Osteoblast (primary cell): ENCODE data around the gene ACTRT2. TPM values are rescaled to one million over a fixed set of nuclear protein-coding genes. Genes with fewer than 3 reads are reported as not detected.

Experiments used
- DNase-seq: peaks from one replicate; pipeline ENCODE4 v3.0.0; 2011; ENCODE audit warnings: low spot score, mixed read lengths; ENCODE audit not compliant: insufficient read length; ENCODE audit errors: missing footprints
- H2AFZ ChIP-seq: 2 replicates; pipeline ENCODE4 v1.6.0; 2011; ENCODE audit warnings: mild to moderate bottlenecking, low read length
- H3K27ac ChIP-seq: 2 replicates; pipeline ENCODE4 v1.5.1; 2011; ENCODE audit warnings: mild to moderate bottlenecking, low read depth, low read length, moderate library complexity
- H3K27me3 ChIP-seq: 2 replicates; pipeline ENCODE4 v1.6.0; 2012; ENCODE audit warnings: mild to moderate bottlenecking, control low read depth, inconsistent platforms, low read length, moderate library complexity; ENCODE audit not compliant: insufficient read depth
- H3K36me3 ChIP-seq: 2 replicates; pipeline ENCODE4 v1.5.1; 2011; ENCODE audit warnings: mild to moderate bottlenecking, low read length, control low read depth, moderate library complexity; ENCODE audit not compliant: insufficient read depth
- H3K4me1 ChIP-seq: 2 replicates; pipeline ENCODE4 v1.5.1; 2011; ENCODE audit warnings: mild to moderate bottlenecking, low read length, control low read depth, moderate library complexity; ENCODE audit not compliant: insufficient read depth
- H3K4me2 ChIP-seq: 2 replicates; pipeline ENCODE4 v1.6.0; 2011; ENCODE audit warnings: mild to moderate bottlenecking, low read length; ENCODE audit not compliant: insufficient read depth
- H3K4me3 ChIP-seq: fragments of 200-600 bp; sonication (generic); 3 replicates; pipeline ENCODE4 v1.5.1; 2012; ENCODE audit warnings: mild to moderate bottlenecking, low read length, inconsistent platforms; ENCODE audit not compliant: insufficient read depth
- H3K79me2 ChIP-seq: 2 replicates; pipeline ENCODE4 v1.6.0; 2012; ENCODE audit warnings: mild to moderate bottlenecking, low read length, control low read depth, inconsistent platforms; ENCODE audit not compliant: insufficient read depth
- H3K9me3 ChIP-seq: 2 replicates; pipeline ENCODE4 v1.5.1; 2011; ENCODE audit warnings: low read depth, low read length, control low read depth
- H4K20me1 ChIP-seq: 2 replicates; pipeline ENCODE4 v1.6.0; 2012; ENCODE audit warnings: mild to moderate bottlenecking, low read length, control low read depth; ENCODE audit not compliant: insufficient read depth
- total RNA-seq: library from RNA; depleted of rRNA; stranded (reverse); fragments of >200 nt; gene quantifications from 2 replicates; pipeline ENCODE4 v1.2.3, GENCODE V29; 2012
- TF ChIP-seq, protein P1 (sequence below): IDR thresholded peaks from 2 replicates; pipeline ENCODE4 v1.5.1; 2011; ENCODE audit warnings: mild to moderate bottlenecking, low read depth, low read length, moderate library complexity; ENCODE audit errors: extremely low read depth

ACTRT2 gene
- total RNA-seq, 1 donor = not detected

DNA sequence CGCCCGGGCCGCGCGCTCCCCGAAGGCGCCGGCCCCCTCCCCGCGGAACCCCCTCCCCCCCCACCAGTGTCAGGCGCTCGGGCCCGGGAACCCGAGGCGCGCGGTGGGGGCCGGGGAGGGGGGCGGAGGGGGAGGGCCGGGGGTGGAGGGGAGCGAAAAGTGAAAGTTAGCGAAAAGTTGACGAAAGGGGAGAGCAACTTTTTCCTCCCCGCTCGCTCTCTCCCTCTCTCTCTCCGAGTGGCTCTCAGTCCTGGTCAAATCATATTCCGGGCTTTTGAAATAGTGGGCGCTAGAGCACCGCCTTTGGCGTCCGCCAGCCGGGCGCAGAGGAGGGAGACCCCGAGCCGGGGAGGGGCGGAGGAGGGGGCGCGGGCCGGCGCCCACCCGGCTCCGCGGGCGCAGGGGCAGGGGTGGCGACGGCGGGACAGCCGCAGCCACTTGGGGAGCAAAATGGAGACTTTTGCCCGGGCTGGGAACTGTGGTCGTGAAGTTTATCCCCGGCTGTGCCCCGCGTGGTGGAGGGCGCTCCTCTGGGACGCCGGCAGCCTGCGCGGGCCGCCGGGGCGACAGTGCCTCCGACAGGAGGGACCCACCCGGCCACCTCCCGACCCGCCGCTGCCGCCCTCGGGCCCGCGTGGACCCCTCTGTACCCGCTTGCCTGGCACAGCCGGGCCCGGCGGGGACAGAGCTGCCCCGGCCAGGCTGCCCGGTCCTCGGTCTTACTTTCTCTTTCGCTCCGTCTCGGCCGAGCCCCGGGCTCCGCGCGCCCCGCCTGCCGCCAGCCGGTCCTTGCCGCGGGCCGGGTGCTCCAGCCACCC is 48.4 kb downstream of the ACTRT2 start:
- peaks cover 13% of the 10 kb centered on the region for H4K20me1 ChIP-seq
- no peaks in the 10 kb centered on the region for H3K9me3 ChIP-seq
- DNase-seq = peak; percentile 99
- no peaks in the 10 kb centered on the region for H3K36me3 ChIP-seq
- H3K4me3 ChIP-seq = peak overlapping the region; percentile 80
- no peaks in the 10 kb centered on the region for H3K4me1 ChIP-seq
- no peak overlapping the region for H2AFZ ChIP-seq
- H3K27ac ChIP-seq = no peak overlapping the region
- H3K4me2 ChIP-seq = peak overlapping the region; percentile 70
- peaks cover 5% of the 10 kb centered on the region for H3K27me3 ChIP-seq
- TF ChIP-seq, protein P1, sequence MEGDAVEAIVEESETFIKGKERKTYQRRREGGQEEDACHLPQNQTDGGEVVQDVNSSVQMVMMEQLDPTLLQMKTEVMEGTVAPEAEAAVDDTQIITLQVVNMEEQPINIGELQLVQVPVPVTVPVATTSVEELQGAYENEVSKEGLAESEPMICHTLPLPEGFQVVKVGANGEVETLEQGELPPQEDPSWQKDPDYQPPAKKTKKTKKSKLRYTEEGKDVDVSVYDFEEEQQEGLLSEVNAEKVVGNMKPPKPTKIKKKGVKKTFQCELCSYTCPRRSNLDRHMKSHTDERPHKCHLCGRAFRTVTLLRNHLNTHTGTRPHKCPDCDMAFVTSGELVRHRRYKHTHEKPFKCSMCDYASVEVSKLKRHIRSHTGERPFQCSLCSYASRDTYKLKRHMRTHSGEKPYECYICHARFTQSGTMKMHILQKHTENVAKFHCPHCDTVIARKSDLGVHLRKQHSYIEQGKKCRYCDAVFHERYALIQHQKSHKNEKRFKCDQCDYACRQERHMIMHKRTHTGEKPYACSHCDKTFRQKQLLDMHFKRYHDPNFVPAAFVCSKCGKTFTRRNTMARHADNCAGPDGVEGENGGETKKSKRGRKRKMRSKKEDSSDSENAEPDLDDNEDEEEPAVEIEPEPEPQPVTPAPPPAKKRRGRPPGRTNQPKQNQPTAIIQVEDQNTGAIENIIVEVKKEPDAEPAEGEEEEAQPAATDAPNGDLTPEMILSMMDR = no peak
- peaks cover 7% of the 10 kb centered on the region for H3K79me2 ChIP-seq

GRCh38 chr1:3070309-3070643 is 49.0 kb downstream of the ACTRT2 start:
- TF ChIP-seq, protein P1 = no peak
- H3K27ac ChIP-seq = no peak overlapping the region
- peaks cover 5% of the 10 kb centered on the region for H3K27me3 ChIP-seq
- H3K36me3 ChIP-seq = no peaks in the 10 kb centered on the region
- H3K79me2 ChIP-seq = peaks cover 7% of the 10 kb centered on the region
- no peaks in the 10 kb centered on the region for H3K9me3 ChIP-seq
- H3K4me2 ChIP-seq = peak overlapping the region; percentile 79
- no peak overlapping the region for H2AFZ ChIP-seq
- H3K4me1 ChIP-seq = no peaks in the 10 kb centered on the region
- H3K4me3 ChIP-seq = peak overlapping the region; percentile 80
- DNase-seq = peak; percentile 94
- H4K20me1 ChIP-seq = peaks cover 15% of the 10 kb centered on the region

DNA sequence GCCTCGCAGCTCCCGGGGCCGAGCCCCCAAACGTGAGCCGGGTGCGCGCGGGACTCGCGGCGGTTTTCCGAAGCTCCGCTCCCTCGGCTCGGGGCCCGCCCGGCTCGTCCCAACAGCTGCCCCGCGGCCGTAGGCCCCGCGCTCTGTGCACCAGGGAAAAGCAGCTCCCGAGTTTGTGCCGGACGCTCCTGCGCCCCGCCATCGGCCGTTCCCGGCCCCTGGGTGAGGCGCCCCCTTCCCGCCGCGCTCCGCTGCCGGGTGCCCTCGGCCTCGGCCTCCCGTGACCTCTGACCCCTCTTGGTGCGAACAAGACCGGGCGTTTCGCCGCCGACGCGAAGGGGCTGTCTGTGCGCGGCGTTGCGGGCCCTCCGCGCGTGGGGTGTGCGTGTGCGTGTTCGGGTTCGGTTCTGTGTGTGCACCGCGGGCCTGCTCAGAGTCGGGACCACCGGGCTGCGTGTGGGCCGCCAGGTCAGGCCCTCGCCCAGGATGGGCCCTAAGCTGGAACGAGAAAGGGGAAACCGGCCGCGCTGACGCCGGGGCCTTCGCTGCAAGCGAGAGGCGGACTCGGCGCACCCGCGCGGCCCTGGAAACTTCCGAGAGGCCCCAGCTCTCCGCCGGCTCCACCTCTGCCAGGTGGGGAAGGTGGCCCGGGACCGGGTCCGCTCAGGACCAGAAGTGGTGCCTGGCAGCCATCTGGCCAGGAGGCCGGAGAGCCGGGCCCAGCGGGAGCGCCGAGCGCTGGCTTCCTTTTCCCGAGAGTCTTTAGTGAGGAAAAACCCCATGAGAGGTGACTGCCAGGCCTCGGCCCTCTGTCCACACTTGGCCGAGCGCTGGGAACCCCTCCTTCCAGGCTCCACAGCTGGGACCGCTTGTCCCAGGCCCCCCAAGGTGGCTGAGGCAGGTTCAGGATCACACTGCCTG is 49.6 kb downstream of the ACTRT2 start:
- Histone ChIP-seq H3K27ac (no peak overlapping the region), H3K79me2 (peaks cover 7% of the 10 kb centered on the region), H4K20me1 (peaks cover 15% of the 10 kb centered on the region), H3K4me3 (peak overlapping the region; percentile 67), H3K9me3 (no peaks in the 10 kb centered on the region), H3K27me3 (peaks cover 5% of the 10 kb centered on the region), H3K4me1 (no peaks in the 10 kb centered on the region), H3K4me2 (peak overlapping the region; percentile 79), H3K36me3 (no peaks in the 10 kb centered on the region), H2AFZ (no peak overlapping the region)
- TF ChIP-seq, protein P1 = no peak
- DNase-seq = peak; percentile 97
